PFSK-1 (cell line): ENCODE results near the gene LIME1.

Experiments used
- FOXP2 ChIP-seq: optimal IDR thresholded peaks from 2 replicates; pipeline ENCODE3; 2011; ENCODE audit warnings: borderline replicate concordance, control low read depth, inconsistent platforms; ENCODE audit not compliant: insufficient read depth; ENCODE audit errors: extremely low read length, extremely low read depth
- POLR2AphosphoS5 ChIP-seq: IDR thresholded peaks from 2 replicates; pipeline ENCODE4 v1.6.1; 2012; ENCODE audit warnings: low read depth, mild to moderate bottlenecking, control low read depth, low read length, moderate library complexity
- SIN3A ChIP-seq: IDR thresholded peaks from 2 replicates; pipeline ENCODE4 v1.6.1; 2012; ENCODE audit warnings: mild to moderate bottlenecking, low read length, moderate library complexity, borderline replicate concordance; ENCODE audit not compliant: insufficient read depth
- TAF1 ChIP-seq: IDR thresholded peaks from 2 replicates; pipeline ENCODE4 v1.6.1; 2012; ENCODE audit warnings: low read length, control low read depth, borderline replicate concordance; ENCODE audit not compliant: insufficient read depth
- TF ChIP-seq, protein P1 (sequence below), 2 experiments: IDR thresholded peaks; 2 replicates each; pipeline versions ENCODE4 v1.6.1 to v1.8.0; 2011 to 2012; ENCODE audit warnings: low read depth in 2 of 2, low read length in 2 of 2, control low read depth in 1 of 2, inconsistent platforms in 1 of 2, mild to moderate bottlenecking in 1 of 2, moderate library complexity in 1 of 2; ENCODE audit not compliant: insufficient read depth in 1 of 2

LIME1 gene

DNA sequence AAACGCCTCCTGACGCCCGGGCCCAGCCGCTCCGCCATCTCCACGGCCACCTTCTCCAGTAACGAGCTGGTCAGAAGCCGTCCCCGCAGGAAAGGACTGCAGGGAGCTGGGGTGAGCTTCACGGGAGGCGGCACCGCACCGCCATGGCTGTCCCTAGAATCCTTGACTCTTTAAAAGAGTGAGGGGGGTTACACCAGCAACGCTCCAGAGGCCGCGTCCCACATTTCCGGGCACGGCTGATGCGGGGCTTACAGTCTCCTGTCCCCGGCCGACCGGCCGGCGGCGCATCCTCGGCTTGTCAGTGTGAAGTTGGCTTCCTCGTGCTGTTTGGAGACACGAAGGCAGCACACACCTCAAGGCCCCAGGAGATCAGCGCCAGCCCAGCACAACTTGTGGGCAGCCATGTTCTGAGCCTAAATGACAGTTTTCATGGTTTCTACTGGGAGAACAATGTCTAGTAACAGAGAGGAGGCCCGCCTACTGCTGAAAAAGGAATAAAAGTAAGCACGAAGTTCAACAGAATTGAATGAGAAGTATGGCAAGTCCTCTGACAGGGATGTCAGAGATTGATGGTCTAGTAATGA lies 33.5 kb downstream of the LIME1 start:
- no peak for TF ChIP-seq FOXP2
- TF ChIP-seq, protein P1, sequence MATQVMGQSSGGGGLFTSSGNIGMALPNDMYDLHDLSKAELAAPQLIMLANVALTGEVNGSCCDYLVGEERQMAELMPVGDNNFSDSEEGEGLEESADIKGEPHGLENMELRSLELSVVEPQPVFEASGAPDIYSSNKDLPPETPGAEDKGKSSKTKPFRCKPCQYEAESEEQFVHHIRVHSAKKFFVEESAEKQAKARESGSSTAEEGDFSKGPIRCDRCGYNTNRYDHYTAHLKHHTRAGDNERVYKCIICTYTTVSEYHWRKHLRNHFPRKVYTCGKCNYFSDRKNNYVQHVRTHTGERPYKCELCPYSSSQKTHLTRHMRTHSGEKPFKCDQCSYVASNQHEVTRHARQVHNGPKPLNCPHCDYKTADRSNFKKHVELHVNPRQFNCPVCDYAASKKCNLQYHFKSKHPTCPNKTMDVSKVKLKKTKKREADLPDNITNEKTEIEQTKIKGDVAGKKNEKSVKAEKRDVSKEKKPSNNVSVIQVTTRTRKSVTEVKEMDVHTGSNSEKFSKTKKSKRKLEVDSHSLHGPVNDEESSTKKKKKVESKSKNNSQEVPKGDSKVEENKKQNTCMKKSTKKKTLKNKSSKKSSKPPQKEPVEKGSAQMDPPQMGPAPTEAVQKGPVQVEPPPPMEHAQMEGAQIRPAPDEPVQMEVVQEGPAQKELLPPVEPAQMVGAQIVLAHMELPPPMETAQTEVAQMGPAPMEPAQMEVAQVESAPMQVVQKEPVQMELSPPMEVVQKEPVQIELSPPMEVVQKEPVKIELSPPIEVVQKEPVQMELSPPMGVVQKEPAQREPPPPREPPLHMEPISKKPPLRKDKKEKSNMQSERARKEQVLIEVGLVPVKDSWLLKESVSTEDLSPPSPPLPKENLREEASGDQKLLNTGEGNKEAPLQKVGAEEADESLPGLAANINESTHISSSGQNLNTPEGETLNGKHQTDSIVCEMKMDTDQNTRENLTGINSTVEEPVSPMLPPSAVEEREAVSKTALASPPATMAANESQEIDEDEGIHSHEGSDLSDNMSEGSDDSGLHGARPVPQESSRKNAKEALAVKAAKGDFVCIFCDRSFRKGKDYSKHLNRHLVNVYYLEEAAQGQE (IDR thresholded peaks at IDR 0.05; ENCODE audit: insufficient read depth in 1 of 2, low read depth in 2 of 2, low read length in 2 of 2): no peak

DNA sequence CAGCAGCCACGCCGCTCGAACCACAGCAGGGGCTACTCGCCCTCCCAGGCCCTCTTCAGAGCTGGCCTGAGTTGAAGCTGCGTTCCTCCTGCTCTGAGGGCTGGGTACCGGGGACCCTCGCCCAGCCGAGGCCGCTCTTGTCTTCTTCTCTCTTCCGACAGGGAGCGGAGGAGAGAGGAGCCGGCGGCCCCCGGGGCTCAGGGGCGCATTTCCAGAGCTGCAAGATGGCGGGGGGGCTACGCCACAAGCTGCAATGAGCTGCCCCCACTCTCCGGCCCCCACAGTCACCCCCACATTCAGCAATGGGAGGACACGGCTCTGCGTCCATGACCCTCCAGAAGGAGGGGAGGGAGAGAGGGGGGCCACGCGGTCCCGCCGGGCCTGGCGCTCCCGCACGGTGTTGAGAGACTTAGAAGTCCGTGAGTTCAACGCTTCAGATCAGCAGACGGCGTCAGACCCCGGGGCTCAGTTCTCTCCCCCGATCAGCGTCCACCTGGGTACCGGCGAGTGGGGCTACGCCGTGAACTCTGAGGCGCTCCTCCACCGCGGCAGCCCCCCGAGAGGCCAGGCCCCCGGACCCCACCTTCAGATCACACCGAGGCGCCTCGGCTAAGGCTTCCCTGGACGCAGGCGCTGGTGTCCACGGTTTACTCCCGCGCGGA lies 34.7 kb downstream of the LIME1 start:
- TF ChIP-seq FOXP2 (no peak), SIN3A (no peak), POLR2AphosphoS5 (no peak), TAF1 (no peak)
- TF ChIP-seq, protein P1 (IDR thresholded peaks at IDR 0.05; ENCODE audit: insufficient read depth in 1 of 2, low read depth in 2 of 2, low read length in 2 of 2): no peak

DNA sequence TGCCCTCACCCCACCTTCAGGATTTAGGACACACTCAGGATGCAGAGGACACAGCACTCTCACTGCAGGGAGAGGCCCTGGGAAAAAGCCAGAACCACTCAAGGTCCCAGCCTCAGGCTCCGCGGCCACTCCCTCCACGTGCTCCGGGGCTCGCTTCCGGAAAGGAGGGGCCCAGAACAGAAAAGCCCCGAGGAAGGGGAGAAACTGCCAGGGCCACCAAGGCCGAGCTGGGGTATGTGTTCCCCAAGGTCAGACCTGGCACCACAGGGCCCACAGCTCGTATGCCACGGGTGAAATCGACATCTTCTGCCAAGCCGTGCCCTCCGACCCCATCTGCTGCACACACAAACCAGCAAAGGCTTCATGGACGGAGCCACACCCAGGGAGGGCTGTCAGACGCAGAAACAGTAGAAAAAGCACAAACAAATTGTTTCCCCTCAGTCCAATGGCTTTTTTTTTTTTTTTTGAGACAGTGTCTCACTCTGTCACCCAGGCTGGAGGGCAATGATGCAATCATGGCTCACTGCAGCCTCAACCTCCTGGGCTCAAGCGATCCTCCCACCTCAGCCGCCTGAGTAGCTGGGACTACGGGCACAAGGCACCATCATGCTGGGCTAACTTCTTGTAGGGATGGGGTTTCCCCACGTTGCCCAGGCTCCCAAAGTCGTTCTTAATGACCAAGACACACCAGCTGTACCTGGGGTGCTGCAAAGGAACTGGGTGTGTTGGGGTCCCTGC lies 36.5 kb downstream of the LIME1 start:
- TF ChIP-seq SIN3A: no peak
- no peak for TF ChIP-seq POLR2AphosphoS5
- TF ChIP-seq, protein P1 (IDR thresholded peaks at IDR 0.05; ENCODE audit: insufficient read depth in 1 of 2, low read depth in 2 of 2, low read length in 2 of 2): no peak
- no peak for TF ChIP-seq TAF1
- TF ChIP-seq FOXP2: no peak

DNA sequence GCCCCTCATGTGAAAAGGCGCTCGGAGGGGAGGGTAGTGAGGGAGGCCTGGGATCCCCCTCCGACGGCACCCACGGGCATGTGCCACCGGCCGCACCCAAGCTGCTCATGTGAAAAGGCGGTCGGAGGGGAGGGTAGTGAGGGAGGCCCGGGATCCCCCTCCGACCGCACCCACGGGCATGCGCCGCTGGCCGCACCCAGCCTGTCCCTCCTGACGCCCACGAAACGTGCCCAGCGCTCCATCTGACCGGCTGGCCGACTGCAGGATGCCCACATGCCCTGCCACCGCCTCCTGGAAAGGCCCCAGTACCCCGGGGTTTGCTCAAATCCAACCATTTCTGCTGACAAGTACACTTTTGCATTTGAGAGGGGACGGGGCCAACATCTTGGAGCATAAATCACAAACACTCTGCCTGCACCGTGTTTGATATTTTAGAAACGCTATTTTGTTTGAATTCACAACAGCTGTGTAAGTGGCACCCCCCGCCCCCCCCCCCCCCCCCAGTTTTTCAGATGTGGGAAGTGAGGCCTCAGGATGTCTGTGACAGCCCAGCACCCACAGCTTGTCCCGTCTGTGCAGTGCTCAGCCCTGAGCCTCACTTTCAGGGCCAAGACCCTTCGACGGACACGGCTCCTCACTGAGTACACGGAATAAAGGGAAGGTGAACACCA lies 37.2 kb downstream of the LIME1 start:
- TF ChIP-seq FOXP2 (no peak), SIN3A (no peak), POLR2AphosphoS5 (no peak), TAF1 (no peak)
- TF ChIP-seq, protein P1 (IDR thresholded peaks at IDR 0.05; ENCODE audit: insufficient read depth in 1 of 2, low read depth in 2 of 2, low read length in 2 of 2): no peak
